22Rv1 (cell line): Measurements from ENCODE around the gene COIL.

Experiments
- CTCF ChIP-seq: fragments of 450-650 bp; IDR thresholded peaks from 2 replicates; pipeline ENCODE4 v1.5.1; 2017; ENCODE audit warnings: mild to moderate bottlenecking
- ZFX ChIP-seq: fragments of 450-650 bp; IDR thresholded peaks from 2 replicates; pipeline ENCODE4 v1.6.1; 2017; ENCODE audit warnings: antibody characterized with exemption, borderline replicate concordance

GRCh38 chr17:56943505-56944125 lies 17.2 kb downstream of the COIL start:
- TF ChIP-seq CTCF, result no peak
- no peak for TF ChIP-seq ZFX
